Endothelial cell of umbilical vein (primary cell): ENCODE measurements around the gene PDHX. TPM values are rescaled to one million over a fixed set of nuclear protein-coding genes. Genes with fewer than 3 reads are reported as not detected.

ENCODE experiments used
- BruUV-seq: library from RNA; stranded (reverse); fragments of 400-500 nt; replicated peaks from 2 replicates; lab custom pipeline; 2021; lab: Mats Ljungman, UMichigan
- CTCF ChIA-PET: fragments of 300-600, 350-600 bp; sonication (Branson Sonifier 250); formaldehyde crosslinking; loops from one replicate; lab custom pipeline; 2021; ENCODE audit warnings: antibody characterized with exemption, inconsistent platforms; lab: Charles Lee
- POLR2A ChIA-PET: fragments of 300-600, 350-600 bp; sonication (Branson Sonifier 250); formaldehyde crosslinking; loops from one replicate; lab custom pipeline; 2021; ENCODE audit warnings: antibody characterized with exemption, inconsistent platforms; lab: Charles Lee
- DNase-seq: peaks from one replicate; pipeline ENCODE4 v3.0.0-alpha.2; 2011; ENCODE audit warnings: low read depth, low spot score
- FAIRE-seq: peaks from 2 replicates; lab custom pipeline; 2011; peaks lifted over from hg19 to GRCh38; lab: Jason Lieb, UNC
- H2AFZ ChIP-seq: 2 replicates; pipeline ENCODE4 v1.6.0; 2012; ENCODE audit warnings: low read depth, low read length, control low read depth, inconsistent platforms
- H3K27ac ChIP-seq: 2 replicates; pipeline ENCODE4 v1.5.1; 2011; ENCODE audit warnings: low read depth, mild to moderate bottlenecking, control low read depth, low read length, moderate library complexity; ENCODE audit not compliant: insufficient read depth
- H3K27me3 ChIP-seq, 2 experiments: 2 replicates each; pipeline versions ENCODE4 v1.6.0 to v1.6.1; 2011; ENCODE audit warnings: low read length in 2 of 2, mixed read lengths in 1 of 2; ENCODE audit not compliant: control insufficient read depth in 2 of 2, insufficient read depth in 2 of 2
- H3K36me3 ChIP-seq, 2 experiments: 2 replicates in 1 of 2; 3 replicates in 1 of 2; pipeline ENCODE4 v1.5.1; 2011; ENCODE audit warnings: low read length in 2 of 2, mild to moderate bottlenecking in 1 of 2, moderate library complexity in 1 of 2; ENCODE audit not compliant: control insufficient read depth in 2 of 2, insufficient read depth in 2 of 2; ENCODE audit errors: extremely low read depth in 1 of 2
- H3K4me1 ChIP-seq: 3 replicates; pipeline ENCODE4 v1.5.1; 2011; ENCODE audit warnings: mild to moderate bottlenecking, low read length; ENCODE audit not compliant: control insufficient read depth, insufficient read depth; ENCODE audit errors: extremely low read depth
- H3K4me2 ChIP-seq: 2 replicates; pipeline ENCODE4 v1.6.1; 2011; ENCODE audit warnings: low read length, control low read depth, mixed read lengths; ENCODE audit not compliant: insufficient read depth
- H3K4me3 ChIP-seq, 3 experiments: fragments of 200-600 bp in 1 of 3; sonication (generic), shearing (Covaris generic) in 1 of 3; replicated peaks in 1 of 3; 2 replicates each; pipeline ENCODE4 v1.5.1; 2011 to 2016; ENCODE audit warnings: control low read depth in 3 of 3, low read length in 3 of 3, mild to moderate bottlenecking in 2 of 3, inconsistent platforms in 1 of 3, low read depth in 1 of 3, moderate library complexity in 1 of 3; ENCODE audit not compliant: insufficient read depth in 1 of 3
- H3K79me2 ChIP-seq: 2 replicates; pipeline ENCODE4 v1.6.0; 2012; ENCODE audit warnings: low read length, inconsistent platforms; ENCODE audit not compliant: control insufficient read depth, insufficient read depth
- H3K9ac ChIP-seq: replicated peaks from 2 replicates; pipeline ENCODE3; 2011; ENCODE audit warnings: low read length, control low read depth; ENCODE audit not compliant: insufficient read depth; ENCODE audit errors: extremely low read depth
- H3K9me1 ChIP-seq: replicated peaks from 3 replicates; pipeline ENCODE4 v1.6.0; 2011; ENCODE audit warnings: mild to moderate bottlenecking, low read length; ENCODE audit not compliant: control insufficient read depth, insufficient read depth; ENCODE audit errors: extremely low read depth
- H3K9me3 ChIP-seq: replicated peaks from 2 replicates; pipeline ENCODE4 v1.5.1; 2012; ENCODE audit warnings: low read length, inconsistent platforms; ENCODE audit not compliant: control insufficient read depth, insufficient read depth
- H4K20me1 ChIP-seq: replicated peaks from 2 replicates; pipeline ENCODE3; 2011; ENCODE audit warnings: mild to moderate bottlenecking, low read length; ENCODE audit not compliant: control insufficient read depth, insufficient read depth; ENCODE audit errors: extremely low read depth
- CTCF ChIP-seq, 2 donors: IDR thresholded peaks; 1 replicate in 1 of 2; 2 replicates in 1 of 2; pipeline ENCODE4 v1.5.1; 2011; ENCODE audit warnings: low read length in 2 of 2, mild to moderate bottlenecking in 2 of 2, moderate library complexity in 2 of 2, control low read depth in 1 of 2, inconsistent platforms in 1 of 2, low read depth in 1 of 2; ENCODE audit not compliant: insufficient read depth in 1 of 2; ENCODE audit errors: extremely low read depth in 1 of 2
- EZH2 ChIP-seq: IDR thresholded peaks from 2 replicates; pipeline ENCODE4 v1.6.1; 2012; ENCODE audit warnings: borderline replicate concordance, low read depth, mild to moderate bottlenecking, moderate library complexity, low read length, inconsistent platforms; ENCODE audit not compliant: severe bottlenecking
- FOS ChIP-seq: IDR thresholded peaks from 2 replicates; pipeline ENCODE4 v1.6.1; 2011; ENCODE audit warnings: mild to moderate bottlenecking, low read length, moderate library complexity, borderline replicate concordance; ENCODE audit not compliant: insufficient read depth
- GATA2 ChIP-seq: IDR thresholded peaks from 2 replicates; pipeline ENCODE4 v1.7.0; 2011; ENCODE audit warnings: low read depth, mild to moderate bottlenecking, moderate library complexity, mixed read lengths, low read length; ENCODE audit not compliant: insufficient read length, insufficient read depth
- JUN ChIP-seq: IDR thresholded peaks from 2 replicates; pipeline ENCODE4 v1.6.1; 2011; ENCODE audit warnings: borderline replicate concordance, low read depth; ENCODE audit not compliant: insufficient read length, insufficient read depth
- MAX ChIP-seq: IDR thresholded peaks from 2 replicates; pipeline ENCODE4 v1.6.1; 2011; ENCODE audit not compliant: insufficient read depth, insufficient read length
- MYC ChIP-seq: IDR thresholded peaks from one replicate; pipeline ENCODE4 v1.6.1; 2011; ENCODE audit warnings: mild to moderate bottlenecking, low read depth, low read length
- POLR2A ChIP-seq: IDR thresholded peaks from 2 replicates; pipeline ENCODE4 v1.6.1; 2012; ENCODE audit warnings: low read depth, mild to moderate bottlenecking, control low read depth, low read length
- POLR2AphosphoS5 ChIP-seq: IDR thresholded peaks from 2 replicates; pipeline ENCODE4 v1.6.1; 2012; ENCODE audit warnings: low read depth, mild to moderate bottlenecking, control low read depth, low read length, moderate library complexity; ENCODE audit not compliant: insufficient read depth
- dilution Hi-C: fragments of 300-500 bp; cut with MboI; formaldehyde crosslinking; loops from one replicate; pipeline ENCODE4 v1.15.0; 2019; ENCODE audit warnings: low sequenced_read_pairs; ENCODE audit not compliant: extremely low pct_ligation_motif_present
- intact Hi-C: fragments of 100-400 bp; cut with micrococcal nuclease; formaldehyde crosslinking; loops from one replicate; pipeline ENCODE4 v1.10.0; 2022
- polyA plus RNA-seq, 4 experiments: library from polyadenylated mRNA; depleted of rRNA in 3 of 4; stranded (reverse) in 3 of 4; unstranded in 1 of 4; fragments of >200 nt; gene quantifications; 2 replicates each; pipeline versions ENCODE4 v1.2.1 to v1.2.3, GENCODE V29; 2011 to 2012; ENCODE audit warnings: missing spikeins in 1 of 4
- total RNA-seq: library from RNA; stranded (reverse); gene quantifications from 2 replicates; pipeline ENCODE4 v1.2.3, GENCODE V29; 2021

PDHX gene
- total and polyA plus RNA-seq, 2 donors (not counting 3 experiments of a cell fraction or from before 2014, with no cell fraction given), result 10.5 to 30.5 TPM

GRCh38 chr11:35007277-35007676, 90.9 kb downstream of the PDHX start:
- Histone ChIP-seq H2AFZ (no peak overlapping the region), H3K9me1 (no peaks in the 10 kb centered on the region)
- POLR2A ChIA-PET, result no interaction called here

More at GRCh38 chr11:35007277-35007676, 90.9 kb downstream of the PDHX start:
- Histone ChIP-seq H3K4me3 (no peak overlapping the region), H3K27ac (no peak overlapping the region), H3K4me1 (no peaks in the 10 kb centered on the region), H3K27me3 (no peaks in the 10 kb centered on the region), H3K36me3 (no peaks in the 10 kb centered on the region), H3K9me3 (no peaks in the 10 kb centered on the region), H3K4me2 (no peak overlapping the region), H4K20me1 (no peaks in the 10 kb centered on the region), H3K79me2 (no peaks in the 10 kb centered on the region), H3K9ac (no peak overlapping the region)
- no peak for TF ChIP-seq MYC
- TF ChIP-seq GATA2, result no peak
- TF ChIP-seq POLR2AphosphoS5, result no peak
- no peak for TF ChIP-seq CTCF (IDR thresholded peaks at IDR 0.05; ENCODE audit: extremely low read depth in 1 of 2, insufficient read depth in 1 of 2, low read depth in 1 of 2, low read length in 2 of 2)
- no peak for TF ChIP-seq EZH2
- no peak for TF ChIP-seq POLR2A
- TF ChIP-seq FOS, result no peak
- no peak for TF ChIP-seq MAX
- TF ChIP-seq JUN, result no peak
- FAIRE-seq (no peak), DNase-seq (no peak)
- BruUV-seq, result no TSS peak
- intact Hi-C loops (no loop called here), dilution Hi-C loops (no loop called here)
- CTCF ChIA-PET, result interaction anchor here (2.5 kb wide), 1 partner anchor 9 kb away, joined by 12 read pairs; no protein-coding TSS in a partner anchor
